Ovary (tissue), 3 donors: ENCODE results near the gene URB2.

ENCODE experiments used
- EP300 ChIP-seq: sonication (generic); formaldehyde crosslinking; IDR thresholded peaks from one replicate; pipeline ENCODE4 v1.6.1; 2017; ENCODE audit warnings: antibody characterized with exemption
- POLR2A ChIP-seq: fragments of 450-650 bp; IDR thresholded peaks from one replicate; pipeline ENCODE4 v1.6.1; 2017; ENCODE audit warnings: antibody characterized with exemption, mild to moderate bottlenecking, moderate library complexity
- TF ChIP-seq, protein P1 (sequence below), 3 donors: fragments of 450-650 bp in 2 of 3; fragments of 200-600 bp in 1 of 3; IDR thresholded peaks; one replicate each; pipeline versions ENCODE4 v1.5.1 to v1.8.0; 2016 to 2022; ENCODE audit warnings: antibody characterized with exemption in 3 of 3, mild to moderate bottlenecking in 1 of 3
- donor health status: DM: no; HTN: no; CAD: no.

DNA sequence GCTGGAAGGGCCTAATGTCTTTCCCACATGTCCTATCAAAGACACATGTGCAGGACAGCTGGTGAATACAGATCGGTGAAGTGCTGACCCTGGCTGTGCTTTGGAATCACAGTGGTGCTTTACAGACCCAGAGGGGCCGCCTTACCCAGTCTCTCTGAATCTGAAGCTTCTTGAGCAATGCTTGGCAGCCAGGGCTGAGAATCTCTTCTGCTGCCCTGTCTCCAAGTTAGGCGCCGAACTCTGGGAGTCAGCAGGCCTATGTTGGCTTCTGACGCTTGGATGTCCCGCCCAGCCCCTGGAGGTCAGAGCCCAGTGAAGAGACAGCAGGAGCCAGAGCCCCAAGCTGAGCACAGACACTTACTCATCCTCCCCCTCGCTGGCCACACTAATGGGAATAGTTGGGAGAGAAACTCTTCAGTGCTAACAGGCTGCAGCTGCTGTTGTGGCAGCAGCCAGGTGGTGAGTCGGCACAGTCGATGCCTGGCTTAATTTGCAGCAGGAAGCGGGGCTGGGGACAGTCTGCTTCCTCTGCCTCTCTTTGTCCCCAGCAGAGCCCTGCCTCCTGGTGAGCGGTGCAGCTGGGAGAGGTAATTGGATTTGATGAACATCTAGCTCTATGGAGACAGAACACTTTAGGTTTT is 68.1 kb downstream of the URB2 start:
- TF ChIP-seq, protein P1, sequence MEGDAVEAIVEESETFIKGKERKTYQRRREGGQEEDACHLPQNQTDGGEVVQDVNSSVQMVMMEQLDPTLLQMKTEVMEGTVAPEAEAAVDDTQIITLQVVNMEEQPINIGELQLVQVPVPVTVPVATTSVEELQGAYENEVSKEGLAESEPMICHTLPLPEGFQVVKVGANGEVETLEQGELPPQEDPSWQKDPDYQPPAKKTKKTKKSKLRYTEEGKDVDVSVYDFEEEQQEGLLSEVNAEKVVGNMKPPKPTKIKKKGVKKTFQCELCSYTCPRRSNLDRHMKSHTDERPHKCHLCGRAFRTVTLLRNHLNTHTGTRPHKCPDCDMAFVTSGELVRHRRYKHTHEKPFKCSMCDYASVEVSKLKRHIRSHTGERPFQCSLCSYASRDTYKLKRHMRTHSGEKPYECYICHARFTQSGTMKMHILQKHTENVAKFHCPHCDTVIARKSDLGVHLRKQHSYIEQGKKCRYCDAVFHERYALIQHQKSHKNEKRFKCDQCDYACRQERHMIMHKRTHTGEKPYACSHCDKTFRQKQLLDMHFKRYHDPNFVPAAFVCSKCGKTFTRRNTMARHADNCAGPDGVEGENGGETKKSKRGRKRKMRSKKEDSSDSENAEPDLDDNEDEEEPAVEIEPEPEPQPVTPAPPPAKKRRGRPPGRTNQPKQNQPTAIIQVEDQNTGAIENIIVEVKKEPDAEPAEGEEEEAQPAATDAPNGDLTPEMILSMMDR (IDR thresholded peaks at IDR 0.05), result no peak
- TF ChIP-seq POLR2A, result no peak
- no peak for TF ChIP-seq EP300
